HG03457 (cell line): ENCODE measurements around the gene NECTIN1.

Experiments used
- ATAC-seq: cut with Tn5 transposase; IDR thresholded peaks from one replicate; pipeline ENCODE4 v1.9.1; 2021; ENCODE audit warnings: moderate number of reproducible peaks; ENCODE audit not compliant: unreplicated experiment

The NECTIN1 gene

GRCh38 chr11:119728651-119729580 lies at the start of gene NECTIN1:
Gene NECTIN1, minus strand, starts transcription at chr11:119729200. Its CDS starts 647 bp downstream, at chr11:119728553.
- peak; percentile 73 for ATAC-seq

GRCh38 chr11:119778391-119779194 lies 49.6 kb upstream of the NECTIN1 start:
- no peak for ATAC-seq

GRCh38 chr11:119777940-119778339 lies 48.9 kb upstream of the NECTIN1 start:
- ATAC-seq: no peak

GRCh38 chr11:119776651-119777050 lies 47.7 kb upstream of the NECTIN1 start:
- ATAC-seq: no peak

- no peak for ATAC-seq
Measured at GRCh38 chr11:119776031-119776636, 47.1 kb upstream of the NECTIN1 start.

GRCh38 chr11:119774172-119774763 lies 45.3 kb upstream of the NECTIN1 start:
- ATAC-seq: no peak

GRCh38 chr11:119772641-119773415 lies 43.8 kb upstream of the NECTIN1 start:
- no peak for ATAC-seq

- ATAC-seq: no peak
Measured at GRCh38 chr11:119772076-119772475, 43.1 kb upstream of the NECTIN1 start.

GRCh38 chr11:119771172-119771770 lies 42.3 kb upstream of the NECTIN1 start:
- no peak for ATAC-seq

GRCh38 chr11:119765628-119766027 lies 36.6 kb upstream of the NECTIN1 start:
- no peak for ATAC-seq

GRCh38 chr11:119764108-119764868 lies 35.3 kb upstream of the NECTIN1 start:
- ATAC-seq: no peak

GRCh38 chr11:119763071-119763728 lies 34.2 kb upstream of the NECTIN1 start:
- ATAC-seq: no peak

GRCh38 chr11:119759747-119760412 lies 30.9 kb upstream of the NECTIN1 start:
- no peak for ATAC-seq

- no peak for ATAC-seq
Measured at GRCh38 chr11:119759324-119759723, 30.3 kb upstream of the NECTIN1 start.

GRCh38 chr11:119758291-119758690 lies 29.3 kb upstream of the NECTIN1 start:
- no peak for ATAC-seq

- no peak for ATAC-seq
Measured at GRCh38 chr11:119757378-119757777, 28.4 kb upstream of the NECTIN1 start.

- ATAC-seq: no peak
Measured at GRCh38 chr11:119756169-119756865, 27.3 kb upstream of the NECTIN1 start.
